HepG2 (cell line): ENCODE results near the gene STOML1. TPM values are rescaled to one million over a fixed set of nuclear protein-coding genes. Genes with fewer than 3 reads are reported as not detected.

ENCODE experiments used
- MAZ ChIP-seq, 2 experiments: sonication (generic) in 1 of 2; formaldehyde crosslinking in 1 of 2; IDR thresholded peaks; 2 replicates each; pipeline versions ENCODE4 v1.5.0 to v1.6.1; 2012 to 2020; ENCODE audit warnings: low read depth in 2 of 2, mild to moderate bottlenecking in 2 of 2, borderline replicate concordance in 1 of 2, improper control_type of control experiment in 1 of 2, low read length in 1 of 2, missing genetic modification reagents in 1 of 2, moderate library complexity in 1 of 2
- SP1 ChIP-seq, 2 experiments: fragments of 450-650 bp in 1 of 2; sonication (generic) in 1 of 2; formaldehyde crosslinking in 1 of 2; IDR thresholded peaks; 2 replicates each; pipeline versions ENCODE4 v1.4.0 to v1.6.1; 2016 to 2020; ENCODE audit warnings: missing genetic modification reagents in 1 of 2
- YY1 ChIP-seq: IDR thresholded peaks from 2 replicates; pipeline ENCODE4 v1.6.1; 2011; ENCODE audit warnings: low read length, low read depth, moderate library complexity, mild to moderate bottlenecking; ENCODE audit not compliant: insufficient read depth, insufficient replicate concordance
- ZNF225 ChIP-seq: sonication (generic); formaldehyde crosslinking; IDR thresholded peaks from 2 replicates; pipeline ENCODE4 v1.4.0; 2020; ENCODE audit warnings: mild to moderate bottlenecking, missing genetic modification reagents
- ZNF331 ChIP-seq: sonication (generic); formaldehyde crosslinking; IDR thresholded peaks from 2 replicates; pipeline ENCODE4 v1.4.0; 2020; ENCODE audit warnings: missing genetic modification reagents
- ZNF616 ChIP-seq: sonication (generic); formaldehyde crosslinking; IDR thresholded peaks from 2 replicates; pipeline ENCODE4 v1.5.0; 2020; ENCODE audit warnings: low read depth, mild to moderate bottlenecking, missing genetic modification reagents
- polyA plus RNA-seq, 8 experiments: library from polyadenylated mRNA; depleted of rRNA in 3 of 8; stranded (reverse) in 7 of 8; unstranded in 1 of 8; fragments of >200 nt; fragmentation: Illumina TruSeq in 4 of 8; extraction: Trizol in 4 of 8; gene quantifications; 2 replicates each; pipeline versions ENCODE4 v1.2.1 to v1.2.3, GENCODE V29; 2011 to 2016; ENCODE audit warnings: low read depth in 4 of 8, missing spikeins in 1 of 8, mixed read lengths in 1 of 8; ENCODE audit not compliant: insufficient read depth in 1 of 8
- total RNA-seq, 5 experiments: library from RNA; depleted of rRNA; stranded (reverse); fragments of >200 nt; fragmentation: Illumina TruSeq; extraction: Trizol; gene quantifications; 2 replicates each; pipeline ENCODE4 v1.2.3, GENCODE V29; 2016; ENCODE audit warnings: low read depth in 1 of 5
- TF ChIP-seq, protein P1 (sequence below): sonication (generic); formaldehyde crosslinking; IDR thresholded peaks from 2 replicates; pipeline ENCODE4 v1.4.0; 2020; ENCODE audit warnings: mild to moderate bottlenecking, missing genetic modification reagents
- TF ChIP-seq, protein P2 (sequence below): sonication (generic); formaldehyde crosslinking; IDR thresholded peaks from 2 replicates; pipeline ENCODE4 v1.5.0; 2020; ENCODE audit warnings: mild to moderate bottlenecking, missing genetic modification reagents, moderate library complexity
- TF ChIP-seq, protein P3 (sequence below): IDR thresholded peaks from 2 replicates; pipeline ENCODE4 v1.6.1; 2016; ENCODE audit warnings: low read depth, borderline replicate concordance
- TF ChIP-seq, protein P4 (sequence below): sonication (generic); formaldehyde crosslinking; IDR thresholded peaks from 2 replicates; pipeline ENCODE4 v1.4.0; 2020; ENCODE audit warnings: mild to moderate bottlenecking, missing genetic modification reagents
- TF ChIP-seq, protein P5 (sequence below): sonication (generic); formaldehyde crosslinking; IDR thresholded peaks from 2 replicates; pipeline ENCODE4 v1.5.1; 2020; ENCODE audit warnings: mild to moderate bottlenecking, missing genetic modification reagents, moderate library complexity
- TF ChIP-seq, protein P6 (sequence below): sonication (generic); formaldehyde crosslinking; IDR thresholded peaks from 2 replicates; pipeline ENCODE4 v1.4.0; 2020; ENCODE audit warnings: missing genetic modification reagents
- TF ChIP-seq, protein P7 (sequence below): sonication (generic); formaldehyde crosslinking; IDR thresholded peaks from 2 replicates; pipeline ENCODE4 v1.4.0; 2020; ENCODE audit warnings: missing genetic modification reagents, mild to moderate bottlenecking, borderline replicate concordance

STOML1 gene
- total and polyA plus RNA-seq, 2 of the 13 experiments (the other 11 are each of a cell fraction or from before 2014, with no cell fraction given), result 3.5 to 3.7 TPM

DNA sequence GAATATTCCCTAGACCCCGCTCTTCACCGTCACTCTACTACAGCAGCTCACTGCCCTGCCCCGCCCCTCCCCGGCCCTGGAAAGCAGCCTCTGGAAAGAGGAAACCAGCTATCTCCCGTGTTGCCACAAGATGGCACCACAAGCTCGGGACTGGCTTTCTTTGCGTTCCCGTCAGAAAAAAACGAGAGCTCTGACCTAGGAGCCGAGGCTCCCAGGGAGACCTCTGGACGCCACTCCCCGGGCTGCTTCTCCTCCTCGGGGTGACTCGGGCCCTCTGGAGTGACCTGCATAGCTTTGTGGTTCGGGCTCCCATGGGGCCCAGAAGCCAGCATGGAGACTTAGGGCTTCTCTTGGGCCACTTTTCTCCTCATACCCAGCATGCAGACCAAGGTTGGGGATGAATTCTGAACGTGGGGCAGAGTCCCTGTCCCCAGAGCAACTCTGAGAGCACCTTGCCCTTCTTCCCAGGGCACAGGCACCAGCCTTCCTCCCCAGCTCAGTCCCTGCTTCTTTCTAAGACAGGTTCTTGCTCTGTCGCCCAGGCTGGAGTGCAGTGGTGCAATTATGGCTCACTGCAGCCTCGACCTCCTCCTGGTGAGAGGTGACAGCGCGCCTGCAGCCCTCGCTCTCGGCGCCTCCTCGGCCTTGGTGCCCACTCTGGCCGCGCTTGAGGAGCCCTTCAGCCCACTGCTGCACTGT, 19.0 kb downstream of the STOML1 start (continued):
- TF ChIP-seq MAZ (IDR thresholded peaks at IDR 0.05; ENCODE audit: borderline replicate concordance, low read depth, low read length) (peak; percentile 38; the same call in 1 of the 2 replicates), MAZ (CRISPR knock-in tag; IDR thresholded peaks at IDR 0.05; ENCODE audit: low read depth) (no peak), SP1 (IDR thresholded peaks at IDR 0.05) (no peak), SP1 (CRISPR knock-in tag; IDR thresholded peaks at IDR 0.05) (no peak), ZNF616 (CRISPR knock-in tag) (no peak), ZNF225 (CRISPR knock-in tag) (no peak), YY1 (peak; percentile 44), ZNF331 (CRISPR knock-in tag) (no peak)
- TF ChIP-seq, protein P1, sequence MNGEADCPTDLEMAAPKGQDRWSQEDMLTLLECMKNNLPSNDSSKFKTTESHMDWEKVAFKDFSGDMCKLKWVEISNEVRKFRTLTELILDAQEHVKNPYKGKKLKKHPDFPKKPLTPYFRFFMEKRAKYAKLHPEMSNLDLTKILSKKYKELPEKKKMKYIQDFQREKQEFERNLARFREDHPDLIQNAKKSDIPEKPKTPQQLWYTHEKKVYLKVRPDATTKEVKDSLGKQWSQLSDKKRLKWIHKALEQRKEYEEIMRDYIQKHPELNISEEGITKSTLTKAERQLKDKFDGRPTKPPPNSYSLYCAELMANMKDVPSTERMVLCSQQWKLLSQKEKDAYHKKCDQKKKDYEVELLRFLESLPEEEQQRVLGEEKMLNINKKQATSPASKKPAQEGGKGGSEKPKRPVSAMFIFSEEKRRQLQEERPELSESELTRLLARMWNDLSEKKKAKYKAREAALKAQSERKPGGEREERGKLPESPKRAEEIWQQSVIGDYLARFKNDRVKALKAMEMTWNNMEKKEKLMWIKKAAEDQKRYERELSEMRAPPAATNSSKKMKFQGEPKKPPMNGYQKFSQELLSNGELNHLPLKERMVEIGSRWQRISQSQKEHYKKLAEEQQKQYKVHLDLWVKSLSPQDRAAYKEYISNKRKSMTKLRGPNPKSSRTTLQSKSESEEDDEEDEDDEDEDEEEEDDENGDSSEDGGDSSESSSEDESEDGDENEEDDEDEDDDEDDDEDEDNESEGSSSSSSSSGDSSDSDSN, result peak; percentile 33; the same call in 1 of the 2 replicates
- TF ChIP-seq, protein P2, sequence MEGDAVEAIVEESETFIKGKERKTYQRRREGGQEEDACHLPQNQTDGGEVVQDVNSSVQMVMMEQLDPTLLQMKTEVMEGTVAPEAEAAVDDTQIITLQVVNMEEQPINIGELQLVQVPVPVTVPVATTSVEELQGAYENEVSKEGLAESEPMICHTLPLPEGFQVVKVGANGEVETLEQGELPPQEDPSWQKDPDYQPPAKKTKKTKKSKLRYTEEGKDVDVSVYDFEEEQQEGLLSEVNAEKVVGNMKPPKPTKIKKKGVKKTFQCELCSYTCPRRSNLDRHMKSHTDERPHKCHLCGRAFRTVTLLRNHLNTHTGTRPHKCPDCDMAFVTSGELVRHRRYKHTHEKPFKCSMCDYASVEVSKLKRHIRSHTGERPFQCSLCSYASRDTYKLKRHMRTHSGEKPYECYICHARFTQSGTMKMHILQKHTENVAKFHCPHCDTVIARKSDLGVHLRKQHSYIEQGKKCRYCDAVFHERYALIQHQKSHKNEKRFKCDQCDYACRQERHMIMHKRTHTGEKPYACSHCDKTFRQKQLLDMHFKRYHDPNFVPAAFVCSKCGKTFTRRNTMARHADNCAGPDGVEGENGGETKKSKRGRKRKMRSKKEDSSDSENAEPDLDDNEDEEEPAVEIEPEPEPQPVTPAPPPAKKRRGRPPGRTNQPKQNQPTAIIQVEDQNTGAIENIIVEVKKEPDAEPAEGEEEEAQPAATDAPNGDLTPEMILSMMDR, result peak; percentile 97
- TF ChIP-seq, protein P3, sequence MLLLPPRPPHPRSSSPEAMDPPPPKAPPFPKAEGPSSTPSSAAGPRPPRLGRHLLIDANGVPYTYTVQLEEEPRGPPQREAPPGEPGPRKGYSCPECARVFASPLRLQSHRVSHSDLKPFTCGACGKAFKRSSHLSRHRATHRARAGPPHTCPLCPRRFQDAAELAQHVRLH (CRISPR knock-in tag), result no peak
- TF ChIP-seq, protein P4, sequence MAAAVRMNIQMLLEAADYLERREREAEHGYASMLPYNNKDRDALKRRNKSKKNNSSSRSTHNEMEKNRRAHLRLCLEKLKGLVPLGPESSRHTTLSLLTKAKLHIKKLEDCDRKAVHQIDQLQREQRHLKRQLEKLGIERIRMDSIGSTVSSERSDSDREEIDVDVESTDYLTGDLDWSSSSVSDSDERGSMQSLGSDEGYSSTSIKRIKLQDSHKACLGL (CRISPR knock-in tag), result 0 out of 2 replicates have a peak, but pooled peaks have one; percentile 31
- TF ChIP-seq, protein P5, sequence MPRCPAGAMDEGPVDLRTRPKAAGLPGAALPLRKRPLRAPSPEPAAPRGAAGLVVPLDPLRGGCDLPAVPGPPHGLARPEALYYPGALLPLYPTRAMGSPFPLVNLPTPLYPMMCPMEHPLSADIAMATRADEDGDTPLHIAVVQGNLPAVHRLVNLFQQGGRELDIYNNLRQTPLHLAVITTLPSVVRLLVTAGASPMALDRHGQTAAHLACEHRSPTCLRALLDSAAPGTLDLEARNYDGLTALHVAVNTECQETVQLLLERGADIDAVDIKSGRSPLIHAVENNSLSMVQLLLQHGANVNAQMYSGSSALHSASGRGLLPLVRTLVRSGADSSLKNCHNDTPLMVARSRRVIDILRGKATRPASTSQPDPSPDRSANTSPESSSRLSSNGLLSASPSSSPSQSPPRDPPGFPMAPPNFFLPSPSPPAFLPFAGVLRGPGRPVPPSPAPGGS (CRISPR knock-in tag), result no peak
- TF ChIP-seq, protein P6, sequence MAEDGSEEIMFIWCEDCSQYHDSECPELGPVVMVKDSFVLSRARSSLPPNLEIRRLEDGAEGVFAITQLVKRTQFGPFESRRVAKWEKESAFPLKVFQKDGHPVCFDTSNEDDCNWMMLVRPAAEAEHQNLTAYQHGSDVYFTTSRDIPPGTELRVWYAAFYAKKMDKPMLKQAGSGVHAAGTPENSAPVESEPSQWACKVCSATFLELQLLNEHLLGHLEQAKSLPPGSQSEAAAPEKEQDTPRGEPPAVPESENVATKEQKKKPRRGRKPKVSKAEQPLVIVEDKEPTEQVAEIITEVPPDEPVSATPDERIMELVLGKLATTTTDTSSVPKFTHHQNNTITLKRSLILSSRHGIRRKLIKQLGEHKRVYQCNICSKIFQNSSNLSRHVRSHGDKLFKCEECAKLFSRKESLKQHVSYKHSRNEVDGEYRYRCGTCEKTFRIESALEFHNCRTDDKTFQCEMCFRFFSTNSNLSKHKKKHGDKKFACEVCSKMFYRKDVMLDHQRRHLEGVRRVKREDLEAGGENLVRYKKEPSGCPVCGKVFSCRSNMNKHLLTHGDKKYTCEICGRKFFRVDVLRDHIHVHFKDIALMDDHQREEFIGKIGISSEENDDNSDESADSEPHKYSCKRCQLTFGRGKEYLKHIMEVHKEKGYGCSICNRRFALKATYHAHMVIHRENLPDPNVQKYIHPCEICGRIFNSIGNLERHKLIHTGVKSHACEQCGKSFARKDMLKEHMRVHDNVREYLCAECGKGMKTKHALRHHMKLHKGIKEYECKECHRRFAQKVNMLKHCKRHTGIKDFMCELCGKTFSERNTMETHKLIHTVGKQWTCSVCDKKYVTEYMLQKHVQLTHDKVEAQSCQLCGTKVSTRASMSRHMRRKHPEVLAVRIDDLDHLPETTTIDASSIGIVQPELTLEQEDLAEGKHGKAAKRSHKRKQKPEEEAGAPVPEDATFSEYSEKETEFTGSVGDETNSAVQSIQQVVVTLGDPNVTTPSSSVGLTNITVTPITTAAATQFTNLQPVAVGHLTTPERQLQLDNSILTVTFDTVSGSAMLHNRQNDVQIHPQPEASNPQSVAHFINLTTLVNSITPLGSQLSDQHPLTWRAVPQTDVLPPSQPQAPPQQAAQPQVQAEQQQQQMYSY (CRISPR knock-in tag), result no peak
- TF ChIP-seq, protein P7, sequence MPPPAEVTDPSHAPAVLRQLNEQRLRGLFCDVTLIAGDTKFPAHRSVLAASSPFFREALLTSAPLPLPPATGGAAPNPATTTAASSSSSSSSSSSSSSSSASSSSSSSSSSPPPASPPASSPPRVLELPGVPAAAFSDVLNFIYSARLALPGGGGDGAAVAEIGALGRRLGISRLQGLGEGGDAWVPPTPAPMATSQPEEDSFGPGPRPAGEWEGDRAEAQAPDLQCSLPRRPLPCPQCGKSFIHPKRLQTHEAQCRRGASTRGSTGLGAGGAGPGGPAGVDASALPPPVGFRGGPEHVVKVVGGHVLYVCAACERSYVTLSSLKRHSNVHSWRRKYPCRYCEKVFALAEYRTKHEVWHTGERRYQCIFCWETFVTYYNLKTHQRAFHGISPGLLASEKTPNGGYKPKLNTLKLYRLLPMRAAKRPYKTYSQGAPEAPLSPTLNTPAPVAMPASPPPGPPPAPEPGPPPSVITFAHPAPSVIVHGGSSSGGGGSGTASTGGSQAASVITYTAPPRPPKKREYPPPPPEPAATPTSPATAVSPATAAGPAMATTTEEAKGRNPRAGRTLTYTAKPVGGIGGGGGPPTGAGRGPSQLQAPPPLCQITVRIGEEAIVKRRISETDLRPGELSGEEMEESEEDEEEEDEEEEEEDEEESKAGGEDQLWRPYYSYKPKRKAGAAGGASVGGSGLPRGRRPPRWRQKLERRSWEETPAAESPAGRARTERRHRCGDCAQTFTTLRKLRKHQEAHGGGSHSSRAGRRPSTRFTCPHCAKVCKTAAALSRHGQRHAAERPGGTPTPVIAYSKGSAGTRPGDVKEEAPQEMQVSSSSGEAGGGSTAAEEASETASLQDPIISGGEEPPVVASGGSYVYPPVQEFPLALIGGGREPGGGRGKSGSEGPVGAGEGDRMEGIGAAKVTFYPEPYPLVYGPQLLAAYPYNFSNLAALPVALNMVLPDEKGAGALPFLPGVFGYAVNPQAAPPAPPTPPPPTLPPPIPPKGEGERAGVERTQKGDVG (CRISPR knock-in tag), result no peak
